Ishikawa (cell line): ENCODE measurements around the gene FUS.

Experiments used
- CEBPB ChIP-seq: IDR thresholded peaks from 2 replicates; pipeline ENCODE4 v1.6.1; 2012
- CREB1 ChIP-seq: IDR thresholded peaks from 2 replicates; pipeline ENCODE4 v1.6.1; 2012; ENCODE audit warnings: low read depth
- EGR1 ChIP-seq: IDR thresholded peaks from 2 replicates; pipeline ENCODE4 v1.6.1; 2012
- EP300 ChIP-seq: IDR thresholded peaks from 2 replicates; pipeline ENCODE4 v1.6.1; 2012; ENCODE audit warnings: borderline replicate concordance
- FOXM1 ChIP-seq: IDR thresholded peaks from 2 replicates; pipeline ENCODE4 v1.6.1; 2012; ENCODE audit warnings: low read depth, borderline replicate concordance
- NFIC ChIP-seq: IDR thresholded peaks from 2 replicates; pipeline ENCODE4 v1.6.1; 2012
- RAD21 ChIP-seq: IDR thresholded peaks from 2 replicates; pipeline ENCODE4 v1.6.1; 2012; ENCODE audit warnings: low read depth
- TAF1 ChIP-seq: IDR thresholded peaks from 2 replicates; pipeline ENCODE4 v1.6.1; 2012; ENCODE audit warnings: low read depth, mild to moderate bottlenecking
- TCF12 ChIP-seq: IDR thresholded peaks from 2 replicates; pipeline ENCODE4 v1.6.1; 2012; ENCODE audit warnings: low read depth
- TEAD4 ChIP-seq: IDR thresholded peaks from 2 replicates; pipeline ENCODE4 v1.6.1; 2012
- YY1 ChIP-seq: IDR thresholded peaks from 2 replicates; pipeline ENCODE4 v1.6.1; 2012; ENCODE audit warnings: low read depth
- ZBTB7A ChIP-seq: IDR thresholded peaks from 2 replicates; pipeline ENCODE4 v1.6.1; 2012; ENCODE audit warnings: low read depth
- TF ChIP-seq, protein P1 (sequence below): IDR thresholded peaks from 2 replicates; pipeline ENCODE4 v1.6.1; 2012
- TF ChIP-seq, protein P2 (sequence below): IDR thresholded peaks from 2 replicates; pipeline ENCODE4 v1.6.1; 2012
- TF ChIP-seq, protein P3 (sequence below): IDR thresholded peaks from 2 replicates; pipeline ENCODE4 v1.6.1; 2012; ENCODE audit warnings: low read depth, mild to moderate bottlenecking

The FUS gene

DNA sequence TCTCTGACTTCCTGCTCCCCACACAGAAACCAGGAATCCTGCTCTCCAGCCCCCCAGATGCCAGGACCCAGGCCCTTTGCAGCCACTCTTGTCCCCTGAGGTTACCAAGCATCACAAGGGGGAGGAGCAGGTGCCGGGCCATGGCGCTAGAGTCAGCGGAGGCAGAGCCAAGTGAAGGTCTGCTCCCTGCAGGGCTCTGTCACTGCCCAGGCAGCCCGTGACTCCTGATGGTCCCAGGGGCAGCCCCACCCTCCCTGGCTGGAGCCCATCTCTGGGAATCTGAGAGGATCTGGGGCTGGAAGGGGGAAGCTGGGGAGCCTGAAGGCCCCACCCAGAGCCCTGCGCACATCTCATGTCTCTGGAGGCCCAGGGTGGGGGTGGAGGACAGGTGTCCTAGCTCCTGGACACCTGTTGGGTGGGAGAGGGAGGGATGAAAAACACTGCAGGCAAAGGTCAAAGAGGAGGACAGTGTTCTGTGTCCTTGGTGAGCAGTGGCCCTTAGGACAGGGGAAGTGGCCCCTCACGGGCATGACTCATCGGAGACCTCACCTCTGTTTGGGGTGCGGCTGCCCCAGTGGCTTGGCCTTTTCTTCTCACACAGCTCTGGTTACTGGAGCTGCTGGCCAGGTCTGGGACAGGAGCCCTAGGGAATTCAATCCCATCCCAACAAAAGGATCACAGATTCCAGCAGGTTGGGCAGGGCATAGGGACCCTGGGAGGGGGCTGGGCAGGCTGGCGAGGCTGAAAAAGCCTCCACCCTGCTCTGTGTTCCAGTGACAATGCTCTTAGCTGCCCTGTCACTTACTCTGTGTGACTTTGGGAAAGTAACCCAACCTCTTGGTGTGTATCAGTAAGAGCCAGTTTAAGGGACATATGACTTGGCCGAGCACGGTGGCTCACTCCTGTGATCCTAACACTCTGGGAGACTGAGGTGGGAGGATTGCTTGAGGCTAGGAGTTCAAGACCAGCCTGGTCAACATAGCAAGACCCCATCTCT is 29.7 kb upstream of the FUS start, which contains the start of gene PRSS36:
Gene PRSS36 (minus strand): TSS at position 173 of the 997 bp plus-strand sequence. CDS start 31 bp downstream, at position 142.
- no peak for TF ChIP-seq RAD21
- TF ChIP-seq NFIC = no peak
- no peak for TF ChIP-seq EP300
- TF ChIP-seq TEAD4 = no peak
- TF ChIP-seq ZBTB7A = no peak

DNA sequence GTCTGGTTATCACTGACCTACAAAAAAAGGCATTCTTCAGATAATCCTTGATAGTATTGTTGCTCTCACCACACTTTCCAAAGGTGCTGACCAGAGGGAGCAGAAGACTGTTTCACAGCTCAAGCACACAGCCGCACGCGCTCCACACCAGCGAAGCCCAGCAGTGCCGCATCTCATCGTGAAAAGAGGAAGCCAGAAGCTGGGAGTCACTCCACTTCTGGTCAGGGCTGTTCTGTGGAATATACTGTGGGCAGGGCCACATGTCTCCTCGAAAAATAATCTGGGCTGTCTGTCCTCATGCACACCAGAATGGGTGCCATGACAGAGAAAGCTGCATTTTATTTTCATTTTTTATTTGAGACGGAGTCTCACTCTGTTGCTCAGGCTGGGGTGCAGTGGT is 22.8 kb upstream of the FUS start:
- no peak for TF ChIP-seq RAD21
- TF ChIP-seq, protein P1, sequence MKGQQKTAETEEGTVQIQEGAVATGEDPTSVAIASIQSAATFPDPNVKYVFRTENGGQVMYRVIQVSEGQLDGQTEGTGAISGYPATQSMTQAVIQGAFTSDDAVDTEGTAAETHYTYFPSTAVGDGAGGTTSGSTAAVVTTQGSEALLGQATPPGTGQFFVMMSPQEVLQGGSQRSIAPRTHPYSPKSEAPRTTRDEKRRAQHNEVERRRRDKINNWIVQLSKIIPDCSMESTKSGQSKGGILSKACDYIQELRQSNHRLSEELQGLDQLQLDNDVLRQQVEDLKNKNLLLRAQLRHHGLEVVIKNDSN = no peak
- TF ChIP-seq TAF1 = no peak
- no peak for TF ChIP-seq CREB1
- TF ChIP-seq, protein P2, sequence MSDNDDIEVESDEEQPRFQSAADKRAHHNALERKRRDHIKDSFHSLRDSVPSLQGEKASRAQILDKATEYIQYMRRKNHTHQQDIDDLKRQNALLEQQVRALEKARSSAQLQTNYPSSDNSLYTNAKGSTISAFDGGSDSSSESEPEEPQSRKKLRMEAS = no peak
- TF ChIP-seq YY1 = no peak
- TF ChIP-seq, protein P3, sequence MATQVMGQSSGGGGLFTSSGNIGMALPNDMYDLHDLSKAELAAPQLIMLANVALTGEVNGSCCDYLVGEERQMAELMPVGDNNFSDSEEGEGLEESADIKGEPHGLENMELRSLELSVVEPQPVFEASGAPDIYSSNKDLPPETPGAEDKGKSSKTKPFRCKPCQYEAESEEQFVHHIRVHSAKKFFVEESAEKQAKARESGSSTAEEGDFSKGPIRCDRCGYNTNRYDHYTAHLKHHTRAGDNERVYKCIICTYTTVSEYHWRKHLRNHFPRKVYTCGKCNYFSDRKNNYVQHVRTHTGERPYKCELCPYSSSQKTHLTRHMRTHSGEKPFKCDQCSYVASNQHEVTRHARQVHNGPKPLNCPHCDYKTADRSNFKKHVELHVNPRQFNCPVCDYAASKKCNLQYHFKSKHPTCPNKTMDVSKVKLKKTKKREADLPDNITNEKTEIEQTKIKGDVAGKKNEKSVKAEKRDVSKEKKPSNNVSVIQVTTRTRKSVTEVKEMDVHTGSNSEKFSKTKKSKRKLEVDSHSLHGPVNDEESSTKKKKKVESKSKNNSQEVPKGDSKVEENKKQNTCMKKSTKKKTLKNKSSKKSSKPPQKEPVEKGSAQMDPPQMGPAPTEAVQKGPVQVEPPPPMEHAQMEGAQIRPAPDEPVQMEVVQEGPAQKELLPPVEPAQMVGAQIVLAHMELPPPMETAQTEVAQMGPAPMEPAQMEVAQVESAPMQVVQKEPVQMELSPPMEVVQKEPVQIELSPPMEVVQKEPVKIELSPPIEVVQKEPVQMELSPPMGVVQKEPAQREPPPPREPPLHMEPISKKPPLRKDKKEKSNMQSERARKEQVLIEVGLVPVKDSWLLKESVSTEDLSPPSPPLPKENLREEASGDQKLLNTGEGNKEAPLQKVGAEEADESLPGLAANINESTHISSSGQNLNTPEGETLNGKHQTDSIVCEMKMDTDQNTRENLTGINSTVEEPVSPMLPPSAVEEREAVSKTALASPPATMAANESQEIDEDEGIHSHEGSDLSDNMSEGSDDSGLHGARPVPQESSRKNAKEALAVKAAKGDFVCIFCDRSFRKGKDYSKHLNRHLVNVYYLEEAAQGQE = no peak
- TF ChIP-seq ZBTB7A = no peak
- TF ChIP-seq CEBPB = no peak
- TF ChIP-seq NFIC = no peak
- TF ChIP-seq FOXM1 = no peak
- no peak for TF ChIP-seq TEAD4
- TF ChIP-seq EGR1 = no peak

DNA sequence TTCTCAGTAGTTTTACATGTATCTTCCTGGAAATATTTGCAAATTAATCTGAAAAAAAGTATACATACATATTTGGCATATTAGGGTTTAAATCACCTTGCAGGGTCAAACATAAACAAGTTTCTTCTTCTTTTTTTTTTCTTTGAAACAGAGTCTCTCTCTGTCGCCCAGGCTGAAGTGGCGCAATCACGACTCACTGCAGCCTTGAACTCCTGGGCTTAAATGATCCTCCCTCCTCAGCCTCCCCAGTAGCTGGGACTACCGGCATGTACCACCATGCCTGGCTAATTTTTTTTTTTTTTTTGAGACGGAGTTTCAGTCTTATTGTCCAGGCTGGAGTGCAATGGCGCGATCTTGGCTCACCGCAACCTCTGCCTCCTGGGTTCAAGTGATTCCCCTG is 12.6 kb upstream of the FUS start:
- TF ChIP-seq EP300 (no peak), CEBPB (no peak), EGR1 (no peak), NFIC (no peak), FOXM1 (no peak), YY1 (no peak), ZBTB7A (no peak), CREB1 (no peak), TCF12 (no peak), RAD21 (no peak), TEAD4 (no peak), TAF1 (no peak)
- TF ChIP-seq, protein P2 = no peak
- TF ChIP-seq, protein P1 = no peak
- TF ChIP-seq, protein P3 = no peak

DNA sequence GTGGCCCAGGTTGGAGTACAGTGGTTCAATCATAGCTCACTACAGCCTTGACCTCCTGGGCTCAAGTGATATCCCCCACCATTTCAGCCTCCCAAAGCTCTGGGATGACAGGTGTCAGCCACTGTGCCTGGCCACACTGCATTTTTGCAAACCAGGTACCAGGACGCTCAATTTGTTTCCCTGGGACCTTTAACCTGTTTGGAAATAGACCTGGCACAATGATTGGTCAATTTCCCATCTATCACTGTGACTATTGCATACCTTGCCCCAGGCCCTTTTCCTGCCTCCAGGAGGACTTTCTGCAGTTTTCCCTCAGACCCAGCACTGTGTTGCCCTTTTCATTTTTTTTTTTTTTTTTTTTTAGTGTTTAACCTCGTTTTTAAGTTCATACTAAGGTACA is 11.1 kb upstream of the FUS start:
- no peak for TF ChIP-seq NFIC
- TF ChIP-seq TAF1 = no peak
- no peak for TF ChIP-seq RAD21
- TF ChIP-seq, protein P2 = no peak
- no peak for TF ChIP-seq FOXM1
- TF ChIP-seq CREB1 = no peak

DNA sequence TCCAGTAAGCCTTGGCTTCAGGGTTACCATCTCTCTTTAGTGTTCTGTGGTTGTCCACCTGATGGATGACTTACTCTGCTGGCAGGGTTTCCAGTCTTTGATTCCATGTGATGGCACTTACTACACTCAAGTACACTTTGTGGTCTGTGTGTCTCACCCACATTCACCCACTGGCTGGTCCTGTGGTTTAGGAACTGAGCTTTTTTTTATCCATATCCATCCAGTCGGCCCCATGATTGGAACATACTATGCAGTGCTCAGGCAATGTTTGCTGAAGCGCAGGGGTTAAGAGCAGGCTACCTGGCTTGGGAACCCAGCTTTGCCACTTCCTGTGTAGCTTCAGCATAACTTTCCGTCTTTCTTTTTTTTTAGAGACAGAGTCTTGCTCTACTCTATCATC is 2.8 kb upstream of the FUS start:
- TF ChIP-seq EP300 = no peak
- TF ChIP-seq RAD21 = no peak
- TF ChIP-seq ZBTB7A = no peak
- TF ChIP-seq CREB1 = no peak
- TF ChIP-seq, protein P1 = no peak
- TF ChIP-seq NFIC = no peak
- no peak for TF ChIP-seq TEAD4
- no peak for TF ChIP-seq FOXM1
- TF ChIP-seq, protein P2 = no peak
- no peak for TF ChIP-seq YY1
- TF ChIP-seq TCF12 = no peak
- TF ChIP-seq TAF1 = no peak
- no peak for TF ChIP-seq CEBPB
- no peak for TF ChIP-seq EGR1
- TF ChIP-seq, protein P3 = no peak
